Measurements from ENCODE around the gene KBTBD3. TPM values are rescaled to one million over a fixed set of nuclear protein-coding genes. Genes with fewer than 3 reads are reported as not detected.

Gene KBTBD3, protein sequence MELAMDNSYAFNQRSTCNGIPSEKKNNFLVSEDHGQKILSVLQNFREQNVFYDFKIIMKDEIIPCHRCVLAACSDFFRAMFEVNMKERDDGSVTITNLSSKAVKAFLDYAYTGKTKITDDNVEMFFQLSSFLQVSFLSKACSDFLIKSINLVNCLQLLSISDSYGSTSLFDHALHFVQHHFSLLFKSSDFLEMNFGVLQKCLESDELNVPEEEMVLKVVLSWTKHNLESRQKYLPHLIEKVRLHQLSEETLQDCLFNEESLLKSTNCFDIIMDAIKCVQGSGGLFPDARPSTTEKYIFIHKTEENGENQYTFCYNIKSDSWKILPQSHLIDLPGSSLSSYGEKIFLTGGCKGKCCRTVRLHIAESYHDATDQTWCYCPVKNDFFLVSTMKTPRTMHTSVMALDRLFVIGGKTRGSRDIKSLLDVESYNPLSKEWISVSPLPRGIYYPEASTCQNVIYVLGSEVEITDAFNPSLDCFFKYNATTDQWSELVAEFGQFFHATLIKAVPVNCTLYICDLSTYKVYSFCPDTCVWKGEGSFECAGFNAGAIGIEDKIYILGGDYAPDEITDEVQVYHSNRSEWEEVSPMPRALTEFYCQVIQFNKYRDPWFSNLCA
- 7.4 and 11.1 TPM in 2 replicates for total RNA-seq

DNA sequence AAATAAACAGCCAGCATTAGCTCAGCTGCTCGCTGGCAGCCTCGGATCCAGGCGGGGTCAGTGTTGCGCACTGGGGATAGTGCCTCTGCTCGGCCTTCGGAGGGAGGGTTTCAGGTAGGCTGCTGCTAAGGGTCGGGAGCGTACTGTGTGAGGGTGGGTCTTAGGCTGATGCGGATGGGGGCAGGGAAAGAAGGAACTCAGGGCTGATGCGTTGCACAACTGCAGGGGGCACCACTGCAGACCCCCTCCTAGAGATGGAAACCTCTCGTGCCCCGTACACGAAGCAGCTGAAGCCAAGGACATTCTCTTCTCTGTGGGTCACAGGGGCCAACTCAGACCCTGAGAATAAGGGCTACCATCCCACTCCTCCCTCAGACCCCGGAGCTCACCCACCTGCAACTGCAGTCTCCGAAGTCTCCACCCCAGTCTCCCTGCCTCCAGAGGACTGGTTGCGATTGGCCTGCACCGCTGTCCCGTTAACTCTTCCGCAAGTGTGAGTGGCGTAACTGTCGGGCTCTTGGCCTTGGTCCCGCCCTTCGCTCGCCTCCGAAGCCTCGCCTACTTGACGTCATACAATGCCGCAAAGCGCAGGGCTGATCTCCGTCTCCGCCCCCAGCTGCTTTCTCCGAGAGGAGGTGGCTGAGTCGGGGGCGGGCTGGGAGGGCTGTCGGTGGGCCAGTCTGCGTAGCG lies at the start of gene KBTBD3:
Gene KBTBD3, minus strand, starts transcription at position 429 of the 690 bp plus-strand sequence. CDS start 18,250 bp downstream, outside the sequence.

GRCh38 chr11:106077609-106078455 lies 685 bp upstream of the KBTBD3 start, which contains the start of gene AASDHPPT:
AASDHPPT (plus strand) TSS chr11:106077662; CDS start chr11:106077711, 49 bp downstream.

DNA sequence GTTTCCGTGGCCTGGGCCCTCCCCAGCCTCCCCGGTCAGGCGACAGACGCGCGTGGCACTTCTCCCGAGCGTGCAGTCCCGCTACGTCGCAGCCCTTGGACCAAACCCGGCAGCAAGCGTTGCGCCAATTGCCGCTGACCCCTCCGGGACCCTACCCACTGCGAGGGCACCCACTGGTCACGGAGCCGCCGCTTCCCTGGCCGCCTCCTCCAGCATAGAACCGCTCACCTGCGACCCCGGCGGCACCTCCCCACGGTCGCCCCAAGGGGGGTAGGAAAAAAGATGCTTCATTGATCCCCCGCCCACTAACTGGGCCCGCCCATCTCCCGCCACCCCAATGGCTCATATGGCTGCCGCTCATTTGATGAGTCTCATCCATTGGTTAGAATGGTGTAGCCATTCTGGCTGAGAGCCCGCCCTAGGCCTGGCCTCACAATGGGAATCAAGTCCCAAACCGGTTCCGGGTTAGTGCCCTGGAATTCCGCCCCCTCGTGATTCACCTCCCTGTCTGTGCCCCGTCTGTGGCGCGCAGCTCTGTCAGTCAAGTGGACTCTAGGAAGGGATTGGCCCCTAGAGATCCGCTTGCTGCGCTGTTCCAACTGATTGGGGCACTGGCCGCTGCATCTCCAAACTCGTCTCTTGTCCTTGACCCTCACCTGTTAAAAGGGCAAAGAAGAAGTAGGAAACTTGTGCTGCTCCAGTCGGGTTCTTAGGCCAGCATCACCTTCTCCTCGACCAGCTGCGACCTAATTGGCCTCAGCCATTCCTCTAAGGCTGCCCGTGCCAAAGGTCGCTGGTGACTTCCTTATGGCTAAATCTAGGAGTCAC lies 55.0 kb downstream of the KBTBD3 start, which contains the start of gene MSANTD4:
Gene MSANTD4, minus strand, starts transcription at position 274 of the 828 bp plus-strand sequence. CDS start 11,323 bp downstream, outside the sequence.

Other genes with a start within 250 kb of the KBTBD3 start
- gene MSANTD4, start 55.1 kb downstream of the KBTBD3 start, total RNA-seq = 40.8 and 45.4 TPM in 2 replicates
- gene AASDHPPT, start 315 bp upstream of the KBTBD3 start, total RNA-seq = 43.8 and 56.5 TPM in 2 replicates

All from articular chondrocyte of knee joint (primary cell).